WTC11 (cell line): Measurements from ENCODE around the gene RNF151. TPM values are rescaled to one million over a fixed set of nuclear protein-coding genes. Genes with fewer than 3 reads are reported as not detected.

Experiments used
- AFF4 ChIP-seq: sonication (generic); formaldehyde crosslinking; IDR thresholded peaks from 2 replicates; pipeline ENCODE4 v1.8.1; 2023; ENCODE audit warnings: mild to moderate bottlenecking, missing genetic modification reagents, borderline replicate concordance
- ATF3 ChIP-seq: sonication (generic); formaldehyde crosslinking; conservative IDR thresholded peaks from 2 replicates; pipeline ENCODE4 v1.8.1; 2022; ENCODE audit warnings: mild to moderate bottlenecking, missing genetic modification reagents
- CDX4 ChIP-seq: fragments of 250-450 bp; sonication (Bioruptor Pico); IDR thresholded peaks from 2 replicates; pipeline ENCODE4 v1.9.0; 2021; ENCODE audit warnings: moderate library complexity, mild to moderate bottlenecking, inconsistent platforms, borderline replicate concordance
- CTCF ChIP-seq: fragments of 200-600 bp; IDR thresholded peaks from 2 replicates; pipeline ENCODE4 v1.8.0; 2022; ENCODE audit warnings: antibody characterized with exemption
- ERG ChIP-seq: fragments of 250-450 bp; sonication (Bioruptor Pico); IDR thresholded peaks from 2 replicates; pipeline ENCODE4 v1.8.0; 2021; ENCODE audit warnings: mild to moderate bottlenecking
- GTF2I ChIP-seq: fragments of 250-450 bp; sonication (Bioruptor Pico); conservative IDR thresholded peaks from 2 replicates; pipeline ENCODE4 v1.4.0; 2021; ENCODE audit warnings: mild to moderate bottlenecking
- IRF1 ChIP-seq: sonication (generic); formaldehyde crosslinking; IDR thresholded peaks from 2 replicates; pipeline ENCODE4 v1.8.0; 2023; ENCODE audit warnings: missing genetic modification reagents
- JUN ChIP-seq: sonication (generic); formaldehyde crosslinking; IDR thresholded peaks from 2 replicates; pipeline ENCODE4 v1.8.0; 2023; ENCODE audit warnings: mild to moderate bottlenecking, missing genetic modification reagents
- MAX ChIP-seq: sonication (generic); formaldehyde crosslinking; IDR thresholded peaks from 2 replicates; pipeline ENCODE4 v1.8.0; 2022; ENCODE audit warnings: mild to moderate bottlenecking, missing genetic modification reagents
- NFATC4 ChIP-seq: fragments of 250-450 bp; sonication (Bioruptor Pico); IDR thresholded peaks from 2 replicates; pipeline ENCODE4 v1.9.0; 2021; ENCODE audit warnings: mild to moderate bottlenecking
- OVOL2 ChIP-seq: fragments of 250-450 bp; sonication (Bioruptor Pico); IDR thresholded peaks from 2 replicates; pipeline ENCODE4 v1.9.0; 2021; ENCODE audit warnings: mild to moderate bottlenecking, borderline replicate concordance
- STAT6 ChIP-seq: sonication (generic); formaldehyde crosslinking; conservative IDR thresholded peaks from 2 replicates; pipeline ENCODE4 v1.8.1; 2023; ENCODE audit warnings: mild to moderate bottlenecking, low read depth, missing genetic modification reagents, moderate library complexity
- USF2 ChIP-seq: sonication (generic); formaldehyde crosslinking; IDR thresholded peaks from 2 replicates; pipeline ENCODE4 v1.8.1; 2023; ENCODE audit warnings: mild to moderate bottlenecking, missing genetic modification reagents, moderate library complexity
- ZBTB43 ChIP-seq: sonication (generic); formaldehyde crosslinking; IDR thresholded peaks from 2 replicates; pipeline ENCODE4 v1.8.1; 2023; ENCODE audit warnings: mild to moderate bottlenecking, missing genetic modification reagents
- ZNF121 ChIP-seq: sonication (generic); formaldehyde crosslinking; IDR thresholded peaks from 2 replicates; pipeline ENCODE4 v1.8.0; 2023; ENCODE audit warnings: missing genetic modification reagents
- ZNF138 ChIP-seq: sonication (generic); formaldehyde crosslinking; conservative IDR thresholded peaks from 2 replicates; pipeline ENCODE4 v1.8.1; 2022; ENCODE audit warnings: mild to moderate bottlenecking, moderate library complexity, missing genetic modification reagents
- ZNF232 ChIP-seq: sonication (generic); formaldehyde crosslinking; IDR thresholded peaks from 2 replicates; pipeline ENCODE4 v1.8.0; 2022; ENCODE audit warnings: mild to moderate bottlenecking, missing genetic modification reagents
- ZNF281 ChIP-seq: sonication (generic); formaldehyde crosslinking; IDR thresholded peaks from 2 replicates; pipeline ENCODE4 v1.8.0; 2023; ENCODE audit warnings: mild to moderate bottlenecking, missing genetic modification reagents
- ZNF416 ChIP-seq: fragments of 250-450 bp; sonication (Bioruptor Pico); IDR thresholded peaks from 2 replicates; pipeline ENCODE4 v1.9.0; 2021; ENCODE audit warnings: mild to moderate bottlenecking, inconsistent platforms
- ZNF423 ChIP-seq: fragments of 250-450 bp; sonication (Bioruptor Pico); IDR thresholded peaks from 2 replicates; pipeline ENCODE4 v2.1.2; 2022; ENCODE audit warnings: mild to moderate bottlenecking, moderate library complexity
- total RNA-seq: library from RNA; stranded (reverse); gene quantifications from 3 replicates; pipeline ENCODE4 v1.2.3, GENCODE V29; 2021

RNF151 gene
- total RNA-seq, 1 experiment from 2014 or later, result 0.31 TPM

- TF ChIP-seq AFF4 (no peak), MAX (CRISPR knock-in tag) (peak; percentile 83), CTCF (no peak), ATF3 (CRISPR knock-in tag) (no peak), ZNF416 (CRISPR knock-in tag) (peak; percentile 52; the same call in 1 of the 2 replicates), ZNF281 (CRISPR knock-in tag) (no peak), ZNF121 (CRISPR knock-in tag) (no peak), ZNF232 (CRISPR knock-in tag) (peak; percentile 88), ERG (CRISPR knock-in tag) (no peak), ZBTB43 (CRISPR knock-in tag) (peak; percentile 70), NFATC4 (CRISPR knock-in tag) (peak; percentile 60; the same call in 1 of the 2 replicates), GTF2I (CRISPR knock-in tag) (no peak), IRF1 (CRISPR knock-in tag) (no peak), STAT6 (CRISPR knock-in tag) (no peak), OVOL2 (CRISPR knock-in tag) (no peak; the same call in 1 of the 2 replicates), CDX4 (no peak; the same call in 1 of the 2 replicates), JUN (CRISPR knock-in tag) (peak; percentile 71; the same call in 1 of the 2 replicates), USF2 (peak; percentile 47), ZNF423 (CRISPR knock-in tag) (peak; percentile 11; the same call in 1 of the 2 replicates), ZNF138 (CRISPR knock-in tag) (no peak)
These were observed 17.1 kb downstream of the RNF151 start, which contains the start of gene GFER (continued) for GRCh38 chr16:1983544-1984346.
